Esophagus squamous epithelium (tissue), 4 donors: Measurements from ENCODE around the gene CCDC185.

Experiments
- CTCF ChIP-seq, 6 experiments: fragments of 450-650 bp in 4 of 6; fragments of 200-600 bp in 2 of 6; sonication (generic) in 2 of 6; IDR thresholded peaks; one replicate each; pipeline ENCODE4 v1.5.1; 2016 to 2019; ENCODE audit warnings: antibody characterized with exemption in 6 of 6, mild to moderate bottlenecking in 4 of 6, moderate library complexity in 4 of 6
- POLR2A ChIP-seq, 4 donors: fragments of 450-650 bp; IDR thresholded peaks; one replicate each; pipeline ENCODE4 v1.6.1; 2017; ENCODE audit warnings: antibody characterized with exemption in 4 of 4, mild to moderate bottlenecking in 4 of 4, moderate library complexity in 3 of 4

- TF ChIP-seq POLR2A (IDR thresholded peaks at IDR 0.05) (no peak), CTCF (IDR thresholded peaks at IDR 0.05) (no peak)
Measured at GRCh38 chr1:223421676-223422075, 28.5 kb downstream of the CCDC185 start.
